OCI-LY7 (cell line): Measurements from ENCODE around the gene PFDN4. TPM values are rescaled to one million over a fixed set of nuclear protein-coding genes. Genes with fewer than 3 reads are reported as not detected.

Source experiments
- BruUV-seq: library from RNA; stranded (reverse); fragments of 400-500 nt; replicated peaks from 2 replicates; lab custom pipeline; 2021; lab: Mats Ljungman, UMichigan
- CTCF ChIA-PET: fragments of 300-600 bp; sonication (Branson Sonifier 250); formaldehyde crosslinking; loops from one replicate; lab custom pipeline; 2022; ENCODE audit warnings: antibody characterized with exemption; ENCODE audit not compliant: unreplicated experiment; lab: Charles Lee
- POLR2A ChIA-PET: fragments of 300-600 bp; sonication (Branson Sonifier 250); formaldehyde crosslinking; loops from one replicate; lab custom pipeline; 2022; ENCODE audit warnings: antibody characterized with exemption; lab: Charles Lee
- DNase-seq: peaks from one replicate; pipeline ENCODE4 v3.0.0-alpha.2; 2015; ENCODE audit warnings: low spot score
- H2AFZ ChIP-seq: fragments of 200-600 bp; sonication (generic), shearing (Covaris generic); 2 replicates; pipeline ENCODE4 v1.6.1; 2014; ENCODE audit warnings: mild to moderate bottlenecking, antibody characterized with exemption, low read length, moderate library complexity
- H3K27ac ChIP-seq: fragments of 200-600 bp; sonication (generic); 2 replicates; pipeline ENCODE4 v1.5.1; 2014; ENCODE audit warnings: mixed run types, low read depth, mild to moderate bottlenecking, moderate library complexity, low read length, inconsistent platforms; ENCODE audit not compliant: poor library complexity, severe bottlenecking
- H3K36me3 ChIP-seq: fragments of 200-600 bp; sonication (generic); 2 replicates; pipeline ENCODE4 v1.6.1; 2014; ENCODE audit warnings: mild to moderate bottlenecking, antibody characterized with exemption, low read length, moderate library complexity, mixed read lengths; ENCODE audit not compliant: insufficient read depth
- H3K4me1 ChIP-seq: fragments of 200-600 bp; sonication (generic); 2 replicates; pipeline ENCODE4 v1.5.1; 2014; ENCODE audit warnings: mild to moderate bottlenecking, low read length; ENCODE audit not compliant: insufficient read depth, poor library complexity, severe bottlenecking
- H3K4me2 ChIP-seq: fragments of 200-600 bp; sonication (generic); 2 replicates; pipeline ENCODE4 v1.6.1; 2014; ENCODE audit warnings: mild to moderate bottlenecking, low read length
- H3K4me3 ChIP-seq: fragments of 200-600 bp; sonication (generic); 2 replicates; pipeline ENCODE4 v1.5.1; 2014; ENCODE audit warnings: mild to moderate bottlenecking, low read depth, low read length; ENCODE audit not compliant: poor library complexity, severe bottlenecking
- H3K79me2 ChIP-seq: fragments of 200-600 bp; sonication (generic); 2 replicates; pipeline ENCODE4 v1.6.1; 2016; ENCODE audit warnings: low read depth, mild to moderate bottlenecking, low read length, moderate library complexity, mixed read lengths; ENCODE audit not compliant: insufficient read depth
- H3K9me2 ChIP-seq: fragments of 200-600 bp; sonication (generic); 2 replicates; pipeline ENCODE4 v1.6.1; 2016; ENCODE audit warnings: mild to moderate bottlenecking, low read length, mixed read lengths; ENCODE audit not compliant: insufficient read depth
- H3K9me3 ChIP-seq: fragments of 200-600 bp; sonication (generic); 2 replicates; pipeline ENCODE4 v1.6.1; 2014; ENCODE audit warnings: mild to moderate bottlenecking, mixed run types, low read length, mixed read lengths
- H4K20me1 ChIP-seq: fragments of 200-600 bp; sonication (generic); 2 replicates; pipeline ENCODE4 v1.6.1; 2014; ENCODE audit warnings: mild to moderate bottlenecking, antibody characterized with exemption, low read length, moderate library complexity, mixed read lengths; ENCODE audit not compliant: insufficient read depth
- CTCF ChIP-seq: fragments of 200-600 bp; sonication (generic); conservative IDR thresholded peaks from 2 replicates; pipeline ENCODE4 v1.5.1; 2014; ENCODE audit warnings: mild to moderate bottlenecking, antibody characterized with exemption, low read length, moderate library complexity, mixed read lengths
- EZH2phosphoT487 ChIP-seq: fragments of 200-600 bp; sonication (generic); IDR thresholded peaks from 2 replicates; pipeline ENCODE4 v1.6.1; 2018; ENCODE audit warnings: low read depth, borderline replicate concordance, mild to moderate bottlenecking, mixed run types, antibody characterized with exemption, low read length, moderate library complexity, mixed read lengths
- intact Hi-C: fragments of 100-400 bp; cut with micrococcal nuclease; formaldehyde crosslinking; loops from one replicate; pipeline ENCODE4 v1.10.0; 2022; ENCODE audit not compliant: unreplicated experiment
- total RNA-seq, 2 experiments: library from RNA; depleted of rRNA in 1 of 2; stranded (reverse); fragments of >200 nt in 1 of 2; shearing (Covaris generic) in 1 of 2; gene quantifications; 2 replicates each; pipeline ENCODE4 v1.2.3, GENCODE V29; 2014 to 2022

The PFDN4 gene
- total RNA-seq, 2 experiments from 2014 or later = 29.7 to 40.7 TPM

- H3K79me2 ChIP-seq = no peaks in the 10 kb centered on the region
- H4K20me1 ChIP-seq = no peaks in the 10 kb centered on the region
- no peak overlapping the region for H2AFZ ChIP-seq
- no peaks in the 10 kb centered on the region for H3K9me2 ChIP-seq
- intact Hi-C loops = loop anchor here (10.0 kb wide), 1 partner anchor 219 kb away; no protein-coding TSS in a partner anchor
- H3K4me1 ChIP-seq = peaks cover 11% of the 10 kb centered on the region
- no peak for DNase-seq
- no peaks in the 10 kb centered on the region for H3K36me3 ChIP-seq
- no peak for TF ChIP-seq CTCF
- no peak for TF ChIP-seq EZH2phosphoT487
- H3K4me3 ChIP-seq = no peak overlapping the region
- BruUV-seq = no TSS peak
- ChIA-PET POLR2A (interaction anchor here (0.8 to 1.0 kb wide), 2 partner anchors 19 to 104 kb away, joined by 3 read pairs; no protein-coding TSS in a partner anchor), CTCF (no interaction called here)
- H3K4me2 ChIP-seq = no peak overlapping the region
- no peaks in the 10 kb centered on the region for H3K9me3 ChIP-seq
- H3K27ac ChIP-seq = no peak overlapping the region
Measured at GRCh38 chr20:54193817-54194216, 14.1 kb upstream of the PFDN4 start.

GRCh38 chr20:54194724-54195438, 13.0 kb upstream of the PFDN4 start:
- Histone ChIP-seq H3K27ac (no peak overlapping the region), H3K4me2 (peak overlapping the region; percentile 45; the same call in 1 of the 2 replicates), H3K79me2 (no peaks in the 10 kb centered on the region), H3K4me3 (no peak overlapping the region), H3K9me3 (no peaks in the 10 kb centered on the region), H3K9me2 (no peaks in the 10 kb centered on the region), H3K36me3 (no peaks in the 10 kb centered on the region), H3K4me1 (peaks cover 11% of the 10 kb centered on the region), H2AFZ (peak overlapping the region; percentile 73; the same call in 1 of the 2 replicates), H4K20me1 (no peaks in the 10 kb centered on the region)
- TF ChIP-seq EZH2phosphoT487 = no peak
- TF ChIP-seq CTCF = no peak
- intact Hi-C loops = loop anchor here (10.0 kb wide), 1 partner anchor 220 kb away; no protein-coding TSS in a partner anchor
- no peak for DNase-seq
- ChIA-PET POLR2A (no interaction called here), CTCF (interaction anchor here (1.0 kb wide), 1 partner anchor 13 kb away, joined by 3 read pairs; the partner anchor contains the start of gene PFDN4)
- BruUV-seq = no TSS peak
